SK-N-SH treated with all-trans-retinoic acid at 6 μM for 48 hours (cell line): ENCODE results near the gene CHMP4A.

Experiments used
- ZFP30 ChIP-seq: fragments of 450-650 bp; formaldehyde crosslinking; IDR thresholded peaks from 2 replicates; pipeline ENCODE4 v1.5.0; 2022; ENCODE audit warnings: mild to moderate bottlenecking, moderate library complexity
- TF ChIP-seq, protein P1 (sequence below): fragments of 250-450 bp; sonication (Bioruptor Pico); IDR thresholded peaks from 2 replicates; pipeline ENCODE4 v1.5.1; 2021; ENCODE audit warnings: mild to moderate bottlenecking, moderate library complexity

DNA sequence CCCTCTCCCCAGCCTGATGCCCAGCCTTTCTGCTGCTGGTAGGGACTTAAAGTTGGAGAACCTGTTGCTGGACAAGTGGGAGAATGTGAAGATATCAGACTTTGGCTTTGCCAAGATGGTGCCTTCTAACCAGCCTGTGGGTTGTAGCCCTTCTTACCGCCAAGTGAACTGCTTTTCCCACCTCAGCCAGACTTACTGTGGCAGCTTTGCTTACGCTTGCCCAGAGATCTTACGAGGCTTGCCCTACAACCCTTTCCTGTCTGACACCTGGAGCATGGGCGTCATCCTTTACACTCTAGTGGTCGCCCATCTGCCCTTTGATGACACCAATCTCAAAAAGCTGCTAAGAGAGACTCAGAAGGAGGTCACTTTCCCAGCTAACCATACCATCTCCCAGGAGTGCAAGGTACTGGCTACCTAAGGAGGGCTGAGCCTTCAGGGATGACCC, 6.2 kb downstream of the CHMP4A start:
- no peak for TF ChIP-seq ZFP30 (CRISPR knock-in tag)
- TF ChIP-seq, protein P1, sequence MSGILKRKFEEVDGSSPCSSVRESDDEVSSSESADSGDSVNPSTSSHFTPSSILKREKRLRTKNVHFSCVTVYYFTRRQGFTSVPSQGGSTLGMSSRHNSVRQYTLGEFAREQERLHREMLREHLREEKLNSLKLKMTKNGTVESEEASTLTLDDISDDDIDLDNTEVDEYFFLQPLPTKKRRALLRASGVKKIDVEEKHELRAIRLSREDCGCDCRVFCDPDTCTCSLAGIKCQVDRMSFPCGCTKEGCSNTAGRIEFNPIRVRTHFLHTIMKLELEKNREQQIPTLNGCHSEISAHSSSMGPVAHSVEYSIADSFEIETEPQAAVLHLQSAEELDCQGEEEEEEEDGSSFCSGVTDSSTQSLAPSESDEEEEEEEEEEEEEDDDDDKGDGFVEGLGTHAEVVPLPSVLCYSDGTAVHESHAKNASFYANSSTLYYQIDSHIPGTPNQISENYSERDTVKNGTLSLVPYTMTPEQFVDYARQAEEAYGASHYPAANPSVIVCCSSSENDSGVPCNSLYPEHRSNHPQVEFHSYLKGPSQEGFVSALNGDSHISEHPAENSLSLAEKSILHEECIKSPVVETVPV (CRISPR knock-in tag) = no peak
